Stimulated activated CD8-positive, alpha-beta memory T cell treated with anti-CD3 and anti-CD28 coated beads, Interleukin-2, amount 100 ng/mL, for 1 hour (primary cell): ENCODE data around the gene KIF23.

Experiments used
- DNase-seq, 2 donors: peaks; one replicate each; pipeline ENCODE4 v3.0.0-alpha.2; 2020; ENCODE audit warnings: low read depth in 2 of 2

Gene KIF23

DNA sequence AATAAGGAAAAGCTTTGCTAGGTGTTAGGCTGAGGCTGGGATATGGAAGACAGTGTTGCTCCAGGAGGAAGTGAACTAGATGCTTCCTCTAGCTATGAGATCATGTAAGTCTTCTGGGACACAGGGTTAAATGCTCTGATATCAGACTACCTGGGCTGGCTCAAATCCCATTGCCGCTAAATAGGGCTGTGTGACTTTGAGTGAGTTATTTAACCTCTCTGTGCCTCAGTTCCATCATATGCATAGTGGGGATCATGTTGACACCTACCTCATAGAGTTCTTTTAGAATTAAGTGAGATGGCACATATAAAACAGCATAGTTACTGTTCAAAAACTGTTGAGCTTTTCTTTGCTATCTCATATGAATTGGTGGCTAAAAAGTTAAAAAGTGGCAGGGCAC lies 51.1 kb downstream of the KIF23 start:
- DNase-seq, result no peak

DNA sequence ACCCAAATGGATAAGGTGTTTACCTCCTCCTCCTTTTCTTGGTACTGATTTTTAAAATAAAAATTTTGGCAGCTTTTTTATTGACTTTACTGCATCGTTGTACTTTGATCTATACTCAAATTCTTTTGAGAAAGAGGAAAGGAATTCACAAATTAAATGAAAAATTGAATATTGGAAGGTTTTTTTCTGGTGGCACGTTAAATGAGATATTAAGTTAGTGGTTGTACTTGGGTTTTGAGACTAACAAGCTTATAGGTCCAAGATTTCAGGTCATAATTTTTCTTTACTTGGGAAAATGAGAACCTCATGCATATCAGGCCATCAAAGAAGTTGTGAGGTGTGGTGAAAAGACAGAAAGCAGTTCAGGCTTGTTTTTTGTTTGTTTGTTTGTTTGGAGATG lies 52.6 kb downstream of the KIF23 start:
- DNase-seq, result no peak

DNA sequence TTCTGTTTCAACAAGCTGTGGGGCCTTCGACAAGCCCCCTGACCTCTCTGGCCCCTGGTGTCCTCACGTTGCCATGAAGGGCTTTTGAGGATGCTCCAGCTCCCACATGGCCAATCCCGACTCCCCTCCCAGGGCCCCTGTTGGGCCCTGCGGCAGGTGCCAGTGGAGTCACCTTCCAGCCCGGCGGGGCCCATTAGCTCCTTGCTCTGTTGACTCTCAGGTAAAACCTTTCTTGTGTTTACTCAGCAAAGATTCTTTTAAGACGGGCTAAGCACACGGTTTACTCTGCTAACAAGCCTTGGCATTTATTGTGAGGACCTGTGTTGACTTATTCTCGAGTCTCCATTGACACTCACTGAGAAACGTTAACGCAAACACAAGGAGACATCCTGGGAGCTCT lies 53.5 kb downstream of the KIF23 start:
- no peak for DNase-seq

DNA sequence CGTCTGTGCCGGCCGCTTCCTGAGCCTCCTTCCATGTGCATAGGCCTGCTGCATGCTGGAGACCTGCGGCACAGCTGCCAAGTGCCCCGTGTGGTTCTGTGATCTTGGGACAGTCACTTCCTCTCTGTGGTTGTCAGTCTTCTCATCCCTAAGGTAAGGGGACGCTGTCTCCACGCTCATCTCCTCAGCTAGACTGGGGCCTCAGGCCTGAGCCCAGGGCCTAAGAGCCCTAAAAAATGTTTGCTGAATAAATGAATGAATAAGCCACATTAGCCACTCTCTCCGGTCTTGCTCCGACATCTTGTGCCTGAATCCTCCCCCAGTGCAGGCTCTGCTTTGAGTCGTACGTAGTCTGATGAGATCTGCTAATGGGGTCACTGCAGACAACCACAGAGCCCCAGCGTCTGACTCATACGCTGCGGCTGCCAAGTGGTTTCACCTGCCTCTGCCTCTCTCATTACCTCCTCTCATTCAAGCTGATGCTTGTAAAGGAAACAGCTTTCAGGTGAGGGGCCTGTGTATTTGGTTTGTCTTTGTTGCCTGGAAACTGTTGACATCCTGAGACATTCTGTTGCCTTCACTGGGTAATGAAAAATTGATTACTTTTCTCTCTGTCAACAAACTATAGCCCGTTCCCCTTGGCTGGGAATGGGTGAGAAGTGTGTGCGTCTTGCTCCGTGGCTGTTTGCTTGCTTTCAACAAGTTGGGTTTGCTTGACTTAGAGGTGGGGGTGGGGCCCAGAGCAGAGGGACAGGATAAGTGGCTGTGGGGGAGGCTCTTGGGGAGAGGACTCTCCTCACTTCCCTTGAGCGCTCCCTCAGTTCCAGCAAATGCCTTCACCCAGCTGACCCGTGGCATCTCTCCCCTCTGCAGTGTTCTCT lies 54.3 kb downstream of the KIF23 start:
- DNase-seq, result peak; percentile 67 to 69

DNA sequence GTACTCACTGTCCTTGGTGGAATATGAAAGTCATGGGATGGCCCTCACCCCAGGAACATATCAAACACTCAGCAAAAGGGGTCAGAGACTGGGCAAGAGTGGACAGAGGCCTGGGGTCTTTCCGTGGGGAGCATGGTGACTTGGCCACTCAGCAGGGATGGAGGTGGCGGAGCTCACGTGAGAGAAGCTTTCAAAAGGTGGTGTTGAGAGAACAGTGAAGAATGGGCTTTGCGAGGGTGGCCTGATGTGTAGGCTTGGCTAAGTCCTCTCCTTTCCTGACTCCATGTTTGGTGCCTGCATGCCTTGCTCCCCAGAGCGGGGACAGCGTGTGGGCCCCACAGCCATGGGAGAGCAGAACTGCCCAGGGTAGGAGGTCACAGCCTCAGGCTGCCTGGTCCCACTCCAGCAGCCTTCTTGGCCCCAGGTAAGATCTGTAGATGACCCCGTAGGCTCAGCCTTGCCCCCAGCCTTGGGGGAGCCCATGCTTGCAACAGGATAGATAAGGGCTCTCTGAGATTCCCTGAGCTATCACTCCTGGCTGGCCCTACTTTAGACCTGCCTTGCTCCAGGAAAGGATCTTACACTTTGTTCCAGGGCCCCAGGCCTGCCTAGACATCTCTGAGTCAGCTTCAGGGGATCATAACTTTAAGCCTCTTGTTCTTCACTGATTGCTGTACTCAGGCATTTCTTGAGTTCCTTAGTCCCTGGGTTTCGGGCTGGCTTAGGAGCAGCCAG lies 55.5 kb downstream of the KIF23 start:
- DNase-seq, result no peak

DNA sequence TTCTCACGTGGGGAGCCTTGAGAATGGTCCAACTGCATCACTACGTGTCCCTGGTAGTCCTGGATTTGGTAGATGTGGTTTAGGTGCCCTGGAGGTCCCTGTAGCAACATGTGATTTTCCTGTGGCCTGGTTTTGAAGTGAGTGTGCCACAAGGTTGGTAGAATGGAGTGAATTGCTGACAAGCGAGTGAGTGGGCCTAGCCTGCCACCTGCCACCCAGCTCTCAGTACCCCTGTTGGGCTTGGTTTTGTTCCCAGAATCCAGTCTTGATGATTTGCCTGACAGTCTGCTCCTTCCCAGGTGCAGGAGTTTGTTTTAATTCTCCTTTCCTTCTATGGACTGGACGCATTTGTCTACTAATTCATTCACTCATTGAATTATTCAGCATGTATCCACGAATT lies 57.9 kb downstream of the KIF23 start:
- no peak for DNase-seq

DNA sequence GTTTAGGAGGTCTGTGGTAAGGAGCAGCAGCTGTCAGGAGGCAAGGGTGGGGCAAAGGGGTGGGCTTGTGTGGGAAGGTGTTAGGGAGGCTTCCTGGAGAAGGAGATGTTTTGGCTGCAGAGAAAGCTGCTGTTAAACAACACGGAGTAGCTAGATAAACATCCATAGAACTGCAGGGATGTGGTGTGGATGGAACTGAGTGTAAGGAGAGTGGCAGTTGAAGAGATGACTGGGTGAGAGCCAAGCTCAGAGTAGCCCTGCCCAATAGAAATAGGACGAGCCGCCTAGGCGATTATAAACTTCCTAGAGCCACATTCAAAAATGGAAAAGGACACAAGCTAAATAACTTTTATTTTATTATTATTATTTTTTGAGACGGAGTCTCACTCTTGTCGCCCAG lies 58.4 kb downstream of the KIF23 start:
- DNase-seq, result no peak

DNA sequence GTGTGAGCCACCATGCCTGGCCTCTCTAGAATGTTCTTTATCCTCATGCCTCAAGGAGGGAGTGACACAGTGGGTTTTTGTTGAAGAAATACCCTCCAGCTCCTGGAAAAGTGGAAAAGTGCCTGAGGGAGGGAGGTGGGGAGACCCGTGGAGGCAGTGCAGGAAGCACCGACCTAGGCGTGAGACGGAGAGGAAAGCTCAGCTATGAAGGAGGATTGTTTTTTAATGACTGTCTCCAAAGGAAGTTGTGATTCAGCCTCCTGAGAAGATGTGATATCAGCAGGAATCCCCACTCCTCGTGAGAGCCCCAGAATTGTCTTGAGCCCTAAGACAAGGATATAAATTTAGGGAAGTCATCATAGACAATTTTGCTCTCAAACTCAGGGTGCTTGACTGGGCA lies 60.1 kb downstream of the KIF23 start:
- no peak for DNase-seq

DNA sequence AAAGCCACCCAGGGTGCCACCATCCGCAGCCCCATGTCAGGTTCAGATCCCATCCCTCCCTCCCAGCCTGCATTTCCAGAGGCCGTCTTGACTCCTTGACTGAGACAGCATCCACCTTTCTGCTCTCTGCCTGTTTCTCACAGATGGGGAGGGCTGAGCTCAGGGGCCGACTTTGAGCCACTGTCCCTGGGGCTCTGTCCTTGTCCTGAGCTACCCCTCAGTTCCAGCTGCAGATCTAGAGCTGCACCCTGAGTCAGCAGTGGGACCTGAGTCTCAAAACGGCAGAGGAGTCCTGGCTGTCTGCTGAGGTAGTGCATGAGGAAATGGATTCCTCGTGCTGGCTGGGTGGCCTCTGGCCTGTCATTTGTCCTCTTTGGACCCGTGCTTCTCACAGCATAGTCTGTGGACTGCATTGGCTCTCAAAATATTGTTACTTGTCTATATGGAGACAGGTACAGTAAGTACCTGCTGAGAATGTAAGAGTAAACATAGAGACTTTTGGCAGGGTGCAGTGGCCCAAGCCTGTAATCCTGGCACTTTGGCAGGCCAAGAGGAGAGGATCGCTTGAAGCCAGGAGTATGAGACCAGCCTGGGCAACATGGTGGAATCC lies 60.8 kb downstream of the KIF23 start:
- no peak for DNase-seq

DNA sequence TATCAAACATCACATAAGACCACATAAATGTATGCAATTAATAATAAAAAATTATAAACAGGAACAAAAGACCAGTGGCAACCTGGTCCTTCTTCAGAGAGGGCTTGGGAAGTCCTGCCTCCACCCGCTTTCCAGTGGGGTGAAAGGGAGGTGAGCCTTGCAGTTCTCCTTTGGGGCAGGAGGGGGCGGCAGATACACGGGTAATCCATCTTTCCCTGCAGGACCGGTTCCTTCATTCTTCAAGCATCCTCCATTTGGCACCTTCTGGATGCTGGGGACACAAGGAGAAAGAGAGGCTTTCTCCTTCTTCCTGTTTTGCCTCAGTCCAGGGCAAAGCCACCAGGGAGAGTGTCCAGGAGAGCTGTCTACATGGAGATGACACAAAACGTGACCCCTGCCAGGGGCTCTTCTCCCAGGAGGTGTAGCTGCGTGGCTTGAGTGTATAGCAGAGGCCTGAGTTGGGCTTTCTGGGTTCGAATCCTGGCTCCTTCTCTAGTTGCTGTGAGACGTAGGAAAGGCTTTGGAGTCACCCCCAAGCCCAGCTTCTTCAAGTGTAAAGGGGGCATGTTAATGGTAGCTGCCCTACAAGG lies 61.7 kb downstream of the KIF23 start:
- peak; percentile 51 to 55 for DNase-seq

DNA sequence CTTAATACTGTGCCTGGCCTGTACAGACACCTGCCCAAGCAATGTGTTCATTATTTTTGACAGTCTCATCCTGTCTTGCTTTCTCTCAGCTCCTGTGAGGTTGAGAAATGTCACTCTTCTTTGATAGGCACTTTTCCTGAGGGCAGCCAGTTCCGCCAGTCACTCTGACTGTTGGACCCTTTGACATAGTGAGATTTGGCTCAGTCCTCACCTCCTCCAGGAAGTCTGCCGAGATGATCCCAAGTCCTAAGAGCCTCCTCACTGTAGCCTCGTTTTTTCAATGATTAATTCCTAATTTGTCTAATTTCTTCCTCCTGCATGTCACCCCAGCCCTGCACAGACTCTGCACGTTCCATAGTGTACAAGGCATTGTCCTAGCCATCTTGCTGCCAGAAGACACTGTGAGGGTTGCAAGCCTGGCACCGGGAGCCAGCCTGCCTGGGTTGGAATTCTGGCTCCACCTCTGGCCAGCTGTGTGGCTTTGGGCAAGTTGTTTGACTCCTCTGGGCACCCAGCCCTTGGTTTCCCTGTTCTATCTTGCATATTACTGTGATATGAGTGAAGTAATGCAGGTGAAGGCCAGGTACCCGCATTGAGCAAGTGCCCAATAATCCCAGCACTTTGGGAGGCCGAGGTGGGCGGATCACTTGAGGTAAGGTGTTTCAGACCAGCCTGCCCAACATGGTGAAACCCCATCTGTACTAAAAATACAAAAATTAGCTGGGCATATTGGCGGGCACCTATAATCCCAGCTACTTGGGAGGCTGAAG lies 62.7 kb downstream of the KIF23 start:
- DNase-seq, result no peak

DNA sequence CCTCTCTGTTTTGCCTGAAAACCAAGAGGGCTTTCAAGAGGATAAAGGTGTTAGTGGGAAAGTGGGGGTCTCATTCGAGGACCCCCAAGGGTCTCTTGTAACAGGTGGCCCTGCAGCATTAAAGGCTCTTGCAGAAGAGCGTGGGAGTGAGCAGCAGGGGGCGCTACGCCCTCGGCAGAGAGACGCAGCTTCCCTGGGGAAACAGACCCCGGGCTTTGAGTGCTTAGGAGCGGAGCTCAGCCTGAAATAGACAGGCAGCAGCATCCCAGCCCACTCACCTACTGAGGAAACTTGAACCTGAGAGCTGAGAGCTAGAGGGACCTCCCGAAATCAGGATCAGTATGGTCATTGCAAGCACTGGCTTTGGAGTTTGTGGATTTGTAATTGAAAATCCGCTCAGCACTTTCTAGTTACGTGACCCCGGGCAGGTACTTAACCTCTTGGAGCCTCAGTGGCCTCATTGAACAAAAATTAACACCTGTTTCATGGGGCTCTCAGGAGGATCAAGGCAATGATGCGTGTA lies 64.2 kb downstream of the KIF23 start:
- DNase-seq, result peak; percentile 24 to 33

DNA sequence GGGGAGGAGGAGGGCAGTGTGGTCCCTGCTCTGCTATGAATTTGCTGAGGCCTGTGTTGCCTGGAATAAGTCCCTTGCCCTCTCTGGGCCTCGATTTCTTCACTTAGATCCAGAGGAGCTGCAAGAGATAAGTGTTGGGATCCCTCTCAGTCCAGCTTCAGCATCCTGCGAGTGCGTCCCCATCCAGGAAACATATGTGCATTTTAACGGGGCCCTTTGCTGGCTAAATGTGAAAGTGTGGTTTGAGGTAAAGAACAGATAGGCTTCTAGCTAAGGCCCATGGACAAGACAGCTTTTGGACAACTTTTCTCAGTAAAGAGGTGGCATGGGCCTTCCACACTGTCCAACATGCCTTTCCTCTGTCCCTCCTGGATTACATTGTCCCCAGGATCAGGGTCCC lies 64.9 kb downstream of the KIF23 start:
- no peak for DNase-seq

DNA sequence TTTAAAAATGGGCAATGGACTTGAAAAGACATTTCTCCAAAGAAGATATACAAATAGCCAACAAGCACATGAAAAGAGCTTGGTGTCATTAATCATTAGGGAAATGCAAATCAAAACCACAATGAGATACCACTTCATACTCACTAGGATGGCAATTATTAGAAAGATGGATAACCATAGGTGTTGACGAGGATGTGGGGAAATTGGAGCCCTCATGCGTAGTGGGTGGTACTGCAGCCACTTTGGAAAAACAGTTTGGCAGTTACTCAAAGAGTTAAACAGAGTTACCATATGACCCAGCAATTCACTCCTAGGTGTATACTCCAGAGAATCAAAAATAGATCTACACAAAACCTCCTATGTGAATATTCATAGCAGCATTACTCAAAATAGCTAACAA lies 65.8 kb downstream of the KIF23 start:
- DNase-seq, result no peak

DNA sequence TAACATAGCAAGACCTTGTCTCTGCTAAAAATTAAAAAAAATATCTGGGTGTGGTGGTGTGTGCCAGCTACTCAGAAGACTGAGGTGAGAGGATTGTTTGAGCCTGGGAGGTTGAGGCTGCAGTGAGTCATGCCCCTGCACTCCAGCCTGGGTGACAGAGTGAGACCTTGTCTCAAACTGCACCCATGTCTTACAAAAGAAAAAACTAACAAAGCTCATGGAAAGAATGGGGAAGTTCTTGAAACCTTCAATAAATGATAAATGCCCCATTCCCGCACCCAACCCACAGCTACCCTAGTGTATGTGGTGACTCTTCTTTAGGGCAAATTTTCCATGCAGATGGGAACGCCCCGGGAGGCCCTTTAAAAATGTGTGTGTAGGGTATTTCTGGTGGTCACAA lies 66.8 kb downstream of the KIF23 start:
- no peak for DNase-seq

DNA sequence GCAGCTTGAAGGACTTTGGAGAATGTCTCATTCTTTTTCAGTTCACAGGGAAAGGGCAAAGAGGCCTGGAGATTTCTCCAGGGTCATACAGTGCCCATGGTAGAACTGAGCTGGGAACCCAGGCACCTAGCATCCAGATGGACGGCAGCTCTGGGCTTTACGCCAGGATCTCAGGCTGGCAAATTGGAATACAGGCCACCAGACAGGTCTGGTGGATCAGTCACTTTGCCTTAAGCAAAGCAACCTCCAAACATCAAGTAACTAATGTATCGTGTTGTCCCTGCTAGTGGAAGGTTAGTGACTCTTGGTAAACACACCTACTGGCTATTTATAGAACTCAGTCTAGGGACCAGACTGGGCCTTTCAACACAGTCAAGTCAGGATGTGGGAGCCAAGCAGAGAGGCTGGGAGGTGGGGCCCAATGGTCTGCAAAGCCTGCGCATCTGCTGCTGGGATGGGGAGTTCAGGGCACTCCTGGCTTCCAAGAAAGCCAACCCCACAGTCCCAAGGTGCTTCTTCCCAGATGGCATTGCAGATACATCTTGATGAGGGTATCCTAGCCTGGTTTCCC lies 68.6 kb downstream of the KIF23 start:
- no peak for DNase-seq

DNA sequence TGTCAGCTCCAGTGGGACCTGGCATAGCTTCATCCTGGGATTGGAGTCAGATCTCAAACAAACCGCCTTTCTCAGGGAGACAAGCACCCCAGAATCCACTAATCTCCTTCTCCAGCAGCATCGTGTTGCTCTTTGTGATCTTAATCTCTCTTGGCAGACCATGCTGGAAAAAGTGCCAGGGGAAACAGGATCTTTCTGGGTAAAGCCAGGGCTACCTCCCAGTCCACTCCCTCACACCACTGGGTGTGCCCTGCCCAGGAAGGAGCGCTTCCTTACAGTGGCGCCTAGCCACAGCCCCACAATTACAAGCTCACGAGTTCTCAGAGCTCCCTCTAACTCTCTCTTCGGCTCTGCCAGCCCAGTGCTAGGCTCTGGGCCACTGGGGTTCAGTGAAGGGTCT lies 70.7 kb downstream of the KIF23 start:
- DNase-seq, result no peak

DNA sequence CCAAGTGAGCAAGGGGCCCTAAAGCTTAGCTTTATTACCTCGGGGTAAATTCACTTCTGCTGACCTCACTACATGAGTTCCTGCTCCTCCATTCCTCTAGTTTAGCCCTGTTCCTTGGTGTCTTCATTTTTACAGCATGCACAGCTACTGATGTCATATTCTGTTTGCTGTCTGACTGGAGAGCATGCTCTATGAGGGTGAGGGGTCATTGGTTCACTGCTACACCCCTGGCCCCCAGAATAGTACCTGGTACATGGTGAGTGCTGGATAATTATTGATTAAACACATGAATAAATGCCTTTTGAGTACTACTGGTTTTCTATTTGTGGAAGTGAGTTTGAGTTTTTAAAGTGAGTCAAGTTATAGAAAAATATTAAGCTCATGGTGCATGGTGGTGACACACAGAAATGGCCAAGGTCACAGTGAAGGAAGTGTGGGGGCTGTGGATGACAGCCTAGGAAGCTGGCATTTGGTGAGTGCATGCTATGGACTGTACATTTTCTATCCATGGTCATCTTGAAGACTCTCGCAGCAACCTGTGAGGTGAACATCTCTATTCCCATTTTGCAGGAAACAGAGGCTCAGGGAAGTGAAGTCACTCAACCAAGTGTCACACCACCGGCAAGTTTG lies 72.4 kb downstream of the KIF23 start:
- DNase-seq, result no peak

DNA sequence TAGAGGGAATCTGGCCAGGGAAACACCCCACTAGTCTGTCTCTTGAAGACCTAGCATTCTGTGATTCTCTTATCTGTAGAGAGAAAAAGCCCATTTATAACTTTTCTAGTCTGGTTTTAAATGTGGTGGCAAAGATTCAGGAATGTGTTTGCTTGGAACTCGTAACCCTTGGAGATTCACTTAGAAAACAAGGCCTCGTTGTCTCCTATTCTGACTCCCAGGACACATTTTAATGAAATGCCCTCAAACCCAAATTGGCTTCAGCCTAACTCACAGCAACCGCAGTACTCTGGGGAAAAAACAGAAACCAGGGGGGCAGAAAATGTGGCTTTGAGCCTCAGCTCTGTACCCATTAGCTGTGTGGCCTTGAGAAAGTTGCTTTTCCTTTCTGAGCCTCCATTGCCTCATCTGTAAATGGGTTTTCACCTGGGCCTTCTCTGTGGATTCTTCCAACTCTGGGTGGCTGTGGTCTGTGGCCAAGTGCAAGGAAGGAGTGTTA lies 75.0 kb downstream of the KIF23 start:
- DNase-seq, result no peak

DNA sequence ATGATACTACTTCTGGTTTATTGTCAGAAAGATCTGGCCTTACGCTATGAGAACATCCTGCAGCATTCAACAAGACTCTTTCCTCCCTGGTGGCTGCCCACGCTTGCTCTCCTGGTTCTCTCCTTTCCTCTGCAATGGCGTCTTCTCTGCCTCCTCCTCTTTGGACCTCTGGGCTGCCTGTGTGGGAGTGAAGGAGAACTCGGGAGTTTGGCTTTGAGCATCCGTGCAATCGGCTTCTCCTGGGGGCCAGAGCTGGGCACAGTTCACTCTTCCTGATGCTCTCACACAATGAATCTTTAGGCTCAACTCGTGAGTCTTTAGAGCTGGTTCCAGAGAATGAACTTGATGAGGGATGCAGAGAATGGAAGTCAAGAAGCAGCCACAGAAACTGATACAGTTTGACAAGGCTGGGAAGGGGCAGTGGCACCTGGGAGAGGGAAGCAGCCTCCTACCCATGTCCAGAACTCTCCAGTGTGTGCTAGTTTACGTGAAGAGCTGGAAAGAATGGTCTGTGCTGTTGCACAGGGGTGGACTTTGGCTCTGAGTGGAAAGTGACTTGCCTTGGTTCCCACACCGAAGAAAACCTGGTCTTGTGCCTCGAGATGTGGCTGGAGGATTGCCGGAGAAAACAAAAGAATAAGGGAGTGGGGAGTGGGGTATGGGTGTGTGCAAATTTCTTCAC lies 76.3 kb downstream of the KIF23 start:
- DNase-seq, result no peak
